Activated CD4-positive, alpha-beta T cell treated with anti-CD3 and anti-CD28 coated beads, Interleukin-2, amount 10 ng/mL, durations not matched to agents 7 days and 5 days (primary cell): ENCODE results near the gene TBX15. TPM values are rescaled to one million over a fixed set of nuclear protein-coding genes. Genes with fewer than 3 reads are reported as not detected.

Experiments
- CTCF ChIA-PET: fragments of 350-600 bp; sonication (Branson Sonifier 250); formaldehyde crosslinking; loops from one replicate; lab custom pipeline; 2021; ENCODE audit warnings: antibody characterized with exemption; lab: Charles Lee
- POLR2A ChIA-PET: fragments of 350-600 bp; sonication (Branson Sonifier 250); formaldehyde crosslinking; loops from one replicate; lab custom pipeline; 2021; ENCODE audit warnings: antibody characterized with exemption; lab: Charles Lee
- DNase-seq: peaks from one replicate; pipeline ENCODE4 v3.0.0-alpha.2; 2020
- H3K27ac Mint-ChIP-seq: one replicate; pipeline ENCODE4 v1.8.0; 2021; ENCODE audit warnings: mild to moderate bottlenecking, moderate library complexity, mixed read lengths
- H3K27me3 Mint-ChIP-seq: one replicate; pipeline ENCODE4 v1.8.0; 2021; ENCODE audit warnings: mixed read lengths
- H3K36me3 Mint-ChIP-seq: one replicate; pipeline ENCODE4 v1.8.0; 2021; ENCODE audit warnings: low read depth, mixed read lengths
- H3K4me1 Mint-ChIP-seq: one replicate; pipeline ENCODE4 v1.8.0; 2021; ENCODE audit warnings: mixed read lengths
- H3K4me3 Mint-ChIP-seq: one replicate; pipeline ENCODE4 v1.8.0; 2021; ENCODE audit warnings: mild to moderate bottlenecking, moderate library complexity, mixed read lengths
- H3K9me3 Mint-ChIP-seq: one replicate; pipeline ENCODE4 v1.8.0; 2021; ENCODE audit warnings: mixed read lengths
- total RNA-seq, 2 experiments: library from RNA; stranded (reverse); gene quantifications; one replicate each; pipeline ENCODE4 v1.2.3, GENCODE V29; 2021

TBX15 gene
- total RNA-seq, 2 experiments from 2014 or later: not detected

DNA sequence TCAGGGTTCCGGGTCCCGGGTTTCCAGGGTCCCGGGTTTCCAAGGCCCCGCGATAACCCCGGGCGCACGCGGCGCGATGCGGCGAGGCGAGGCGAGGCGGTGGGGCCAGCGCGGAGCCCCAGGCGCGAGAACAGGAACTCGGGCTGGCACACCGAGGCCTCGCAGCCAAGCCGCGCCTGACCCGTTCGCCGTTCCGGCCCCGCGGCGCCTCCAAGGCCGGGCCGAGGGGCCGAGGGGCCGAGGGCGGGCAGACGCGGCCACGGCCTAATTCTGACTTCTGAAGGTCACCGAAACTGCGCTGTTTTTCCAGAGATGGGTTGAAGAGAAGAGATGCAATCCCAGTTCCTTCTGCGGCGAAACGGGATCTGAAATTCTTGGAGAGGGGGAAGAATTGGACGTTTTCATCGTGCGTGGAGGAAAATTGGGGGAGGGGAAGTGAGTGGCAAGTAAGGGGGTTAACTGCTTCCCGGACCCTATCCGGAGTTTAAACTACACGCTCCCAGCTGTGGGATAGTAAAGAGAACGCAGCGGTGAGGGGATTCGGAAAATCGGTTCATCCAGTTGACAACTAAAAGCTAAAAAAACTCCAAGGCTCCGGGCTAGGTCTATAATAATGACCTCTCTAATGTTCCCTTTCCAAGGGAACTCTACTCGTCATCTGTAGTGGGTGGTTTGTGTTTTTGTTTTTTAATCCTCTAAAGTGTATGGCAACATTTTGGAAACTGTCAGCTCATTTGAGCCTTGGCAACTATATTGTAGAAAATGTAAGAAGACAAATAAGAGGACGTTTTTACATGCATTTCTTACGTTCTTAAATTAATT lies 8.2 kb downstream of the TBX15 start:
- Mint-ChIP-seq H3K4me1 (peaks cover 9% of the 10 kb centered on the region), H3K27ac (peak overlapping the region; percentile 20), H3K36me3 (peaks cover 8% of the 10 kb centered on the region), H3K27me3 (peaks cover 71% of the 10 kb centered on the region), H3K4me3 (no peak overlapping the region), H3K9me3 (peaks cover 14% of the 10 kb centered on the region)
- ChIA-PET POLR2A (no interaction called here), CTCF (no interaction called here)
- DNase-seq: no peak

GRCh38 chr1:118978914-118979701 lies 9.0 kb downstream of the TBX15 start:
- POLR2A ChIA-PET: no interaction called here
- H3K9me3 Mint-ChIP-seq: peaks cover 14% of the 10 kb centered on the region
- peaks cover 6% of the 10 kb centered on the region for H3K4me1 Mint-ChIP-seq
- H3K27me3 Mint-ChIP-seq: peaks cover 66% of the 10 kb centered on the region
- H3K27ac Mint-ChIP-seq: peak overlapping the region; percentile 66
- peaks cover 8% of the 10 kb centered on the region for H3K36me3 Mint-ChIP-seq
- CTCF ChIA-PET: interaction anchor here (0.7 kb wide), 1 partner anchor 9 kb away, joined by 3 read pairs; no protein-coding TSS in a partner anchor
- DNase-seq: no peak
- H3K4me3 Mint-ChIP-seq: no peak overlapping the region

DNA sequence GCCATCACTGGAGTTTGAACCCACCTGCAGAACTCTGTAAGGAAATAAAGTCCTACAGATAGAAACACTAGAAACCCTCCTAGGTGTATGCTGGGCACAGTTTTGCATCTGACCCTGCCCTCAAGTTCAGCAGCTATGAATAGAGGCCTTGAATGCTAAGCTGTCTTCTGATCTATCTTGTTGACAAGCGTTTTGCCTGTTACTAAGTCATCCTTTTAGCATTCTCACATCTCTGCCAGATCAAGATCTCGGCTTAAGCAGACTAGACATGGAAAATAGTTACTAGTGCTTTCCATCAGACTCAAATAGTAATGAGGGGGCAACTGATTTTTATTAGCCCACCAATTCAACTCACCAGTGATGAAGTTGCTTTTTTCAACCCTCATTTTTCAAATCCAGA lies 10.5 kb downstream of the TBX15 start:
- H3K27me3 Mint-ChIP-seq: peaks cover 51% of the 10 kb centered on the region
- CTCF ChIA-PET: no interaction called here
- H3K36me3 Mint-ChIP-seq: peaks cover 8% of the 10 kb centered on the region
- H3K27ac Mint-ChIP-seq: no peak overlapping the region
- peaks cover 7% of the 10 kb centered on the region for H3K9me3 Mint-ChIP-seq
- H3K4me3 Mint-ChIP-seq: no peak overlapping the region
- H3K4me1 Mint-ChIP-seq: peaks cover 5% of the 10 kb centered on the region
- DNase-seq: no peak
- POLR2A ChIA-PET: no interaction called here

GRCh38 chr1:118974661-118975060 lies 13.5 kb downstream of the TBX15 start:
- H3K4me3 Mint-ChIP-seq: no peak overlapping the region
- H3K4me1 Mint-ChIP-seq: no peaks in the 10 kb centered on the region
- H3K9me3 Mint-ChIP-seq: peaks cover 2% of the 10 kb centered on the region
- H3K36me3 Mint-ChIP-seq: peaks cover 3% of the 10 kb centered on the region
- no peak overlapping the region for H3K27ac Mint-ChIP-seq
- no peak for DNase-seq
- ChIA-PET POLR2A (no interaction called here), CTCF (no interaction called here)
- peaks cover 28% of the 10 kb centered on the region for H3K27me3 Mint-ChIP-seq

- no peaks in the 10 kb centered on the region for H3K9me3 Mint-ChIP-seq
- H3K27ac Mint-ChIP-seq: no peak overlapping the region
- H3K4me3 Mint-ChIP-seq: no peak overlapping the region
- CTCF ChIA-PET: no interaction called here
- POLR2A ChIA-PET: no interaction called here
- H3K27me3 Mint-ChIP-seq: peaks cover 20% of the 10 kb centered on the region
- H3K36me3 Mint-ChIP-seq: no peaks in the 10 kb centered on the region
- H3K4me1 Mint-ChIP-seq: no peaks in the 10 kb centered on the region
- DNase-seq: no peak
Measured at GRCh38 chr1:118973531-118974137, 14.5 kb downstream of the TBX15 start.

DNA sequence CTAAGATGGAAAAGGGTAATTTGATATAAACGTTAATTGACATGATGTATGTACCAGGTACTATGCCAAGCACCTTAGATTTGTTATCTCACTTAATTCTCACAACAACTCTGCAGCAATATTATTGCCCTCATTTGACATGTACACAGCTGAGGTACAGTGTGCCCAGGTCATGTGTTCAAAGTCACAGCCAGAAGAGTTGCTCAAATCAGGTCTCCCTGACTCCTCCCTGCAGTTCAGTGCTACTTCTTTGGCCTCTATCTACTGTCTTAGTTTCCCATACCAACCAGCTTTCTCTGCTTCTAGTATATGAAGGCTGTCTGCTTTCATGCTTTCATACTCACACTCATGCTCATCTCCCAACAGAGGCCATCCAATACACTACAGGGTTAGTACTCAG lies 15.1 kb downstream of the TBX15 start:
- Mint-ChIP-seq H3K4me1 (no peaks in the 10 kb centered on the region), H3K9me3 (no peaks in the 10 kb centered on the region), H3K4me3 (no peak overlapping the region), H3K27ac (no peak overlapping the region), H3K36me3 (no peaks in the 10 kb centered on the region), H3K27me3 (peaks cover 14% of the 10 kb centered on the region)
- ChIA-PET CTCF (no interaction called here), POLR2A (no interaction called here)
- no peak for DNase-seq

DNA sequence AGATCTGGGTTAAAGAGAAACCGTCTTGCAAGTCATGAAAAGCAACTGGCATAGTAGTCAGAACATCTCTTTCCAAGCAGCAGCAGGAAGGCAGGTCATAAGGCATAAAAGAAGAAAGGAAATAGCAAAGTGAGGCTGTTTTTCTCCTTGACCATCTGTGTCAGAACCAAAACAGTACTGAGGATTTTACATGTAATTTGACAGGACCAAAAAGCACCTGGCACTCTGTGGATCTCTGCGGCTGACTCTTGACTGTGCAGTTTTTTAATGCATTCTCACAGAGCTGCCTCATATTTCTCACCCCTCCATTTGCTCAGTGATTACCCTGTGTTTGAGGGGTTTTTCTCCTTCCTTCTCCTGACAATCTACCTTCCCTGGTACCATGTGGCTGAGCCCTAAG lies 17.7 kb downstream of the TBX15 start:
- Mint-ChIP-seq H3K4me3 (no peak overlapping the region), H3K9me3 (no peaks in the 10 kb centered on the region), H3K27me3 (peaks cover 3% of the 10 kb centered on the region), H3K4me1 (no peaks in the 10 kb centered on the region), H3K36me3 (no peaks in the 10 kb centered on the region), H3K27ac (no peak overlapping the region)
- ChIA-PET POLR2A (no interaction called here), CTCF (no interaction called here)
- no peak for DNase-seq

GRCh38 chr1:118963456-118964430 lies 24.4 kb downstream of the TBX15 start:
- no peak overlapping the region for H3K27ac Mint-ChIP-seq
- no peaks in the 10 kb centered on the region for H3K36me3 Mint-ChIP-seq
- DNase-seq: no peak
- H3K9me3 Mint-ChIP-seq: no peaks in the 10 kb centered on the region
- ChIA-PET POLR2A (no interaction called here), CTCF (no interaction called here)
- H3K27me3 Mint-ChIP-seq: no peaks in the 10 kb centered on the region
- H3K4me3 Mint-ChIP-seq: no peak overlapping the region
- no peaks in the 10 kb centered on the region for H3K4me1 Mint-ChIP-seq

GRCh38 chr1:118963138-118963455 lies 25.0 kb downstream of the TBX15 start:
- no peak overlapping the region for H3K4me3 Mint-ChIP-seq
- no peaks in the 10 kb centered on the region for H3K9me3 Mint-ChIP-seq
- H3K27ac Mint-ChIP-seq: no peak overlapping the region
- H3K4me1 Mint-ChIP-seq: no peaks in the 10 kb centered on the region
- ChIA-PET CTCF (no interaction called here), POLR2A (no interaction called here)
- H3K27me3 Mint-ChIP-seq: no peaks in the 10 kb centered on the region
- H3K36me3 Mint-ChIP-seq: no peaks in the 10 kb centered on the region
- DNase-seq: no peak

DNA sequence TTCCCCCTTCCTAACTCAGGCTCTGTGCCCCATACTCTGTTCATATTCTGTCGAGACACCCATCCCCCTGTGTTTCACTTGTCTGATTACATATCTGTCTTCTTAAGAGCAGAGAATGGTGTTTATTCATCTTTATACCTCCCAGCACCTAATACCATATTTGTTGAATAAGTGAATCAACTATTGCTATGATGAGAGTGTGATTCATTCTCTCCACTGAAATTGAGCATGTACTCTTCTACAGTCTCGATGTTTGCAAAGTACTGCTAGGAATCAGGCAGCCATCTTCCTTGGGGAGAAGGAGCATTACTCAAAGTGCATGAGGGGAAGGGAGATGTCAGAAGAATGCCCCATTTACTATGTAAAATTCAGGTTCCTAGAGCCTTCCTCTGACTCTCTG lies 27.0 kb downstream of the TBX15 start:
- no peaks in the 10 kb centered on the region for H3K4me1 Mint-ChIP-seq
- ChIA-PET CTCF (no interaction called here), POLR2A (no interaction called here)
- DNase-seq: no peak
- no peaks in the 10 kb centered on the region for H3K9me3 Mint-ChIP-seq
- no peaks in the 10 kb centered on the region for H3K36me3 Mint-ChIP-seq
- no peak overlapping the region for H3K27ac Mint-ChIP-seq
- no peak overlapping the region for H3K4me3 Mint-ChIP-seq
- H3K27me3 Mint-ChIP-seq: no peaks in the 10 kb centered on the region

GRCh38 chr1:118960567-118961136 lies 27.5 kb downstream of the TBX15 start:
- H3K36me3 Mint-ChIP-seq: no peaks in the 10 kb centered on the region
- H3K4me1 Mint-ChIP-seq: no peaks in the 10 kb centered on the region
- POLR2A ChIA-PET: no interaction called here
- H3K9me3 Mint-ChIP-seq: no peaks in the 10 kb centered on the region
- DNase-seq: no peak
- no peak overlapping the region for H3K27ac Mint-ChIP-seq
- no peaks in the 10 kb centered on the region for H3K27me3 Mint-ChIP-seq
- CTCF ChIA-PET: no interaction called here
- no peak overlapping the region for H3K4me3 Mint-ChIP-seq

DNA sequence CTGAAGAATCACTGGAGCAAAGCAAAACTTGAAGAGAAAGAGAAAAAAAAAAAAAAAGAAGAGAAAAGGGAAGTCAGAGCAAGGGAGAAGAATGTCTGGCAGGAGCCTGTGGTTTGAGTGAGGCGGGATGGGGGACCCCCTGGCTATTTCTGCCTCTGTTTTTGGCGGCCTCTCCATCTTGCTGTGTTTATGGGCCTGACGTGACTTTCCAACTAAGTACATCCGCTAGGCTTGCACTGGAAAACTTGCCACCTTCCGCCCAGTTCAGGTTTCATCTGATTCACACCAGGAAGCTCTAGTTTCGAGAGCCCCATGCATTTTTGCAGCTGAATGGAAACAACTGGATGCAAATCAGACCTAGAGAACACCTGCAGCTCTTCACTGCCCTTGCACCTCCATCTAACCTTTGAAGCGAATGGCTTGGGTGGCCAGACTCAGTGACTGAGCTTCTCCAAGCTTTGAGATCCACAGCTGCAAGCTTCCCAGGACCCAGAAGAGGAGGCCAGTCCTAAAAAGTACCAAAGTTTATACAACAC lies 28.0 kb downstream of the TBX15 start:
- no peaks in the 10 kb centered on the region for H3K4me1 Mint-ChIP-seq
- no peaks in the 10 kb centered on the region for H3K36me3 Mint-ChIP-seq
- ChIA-PET CTCF (no interaction called here), POLR2A (no interaction called here)
- no peak for DNase-seq
- no peak overlapping the region for H3K27ac Mint-ChIP-seq
- no peaks in the 10 kb centered on the region for H3K9me3 Mint-ChIP-seq
- no peaks in the 10 kb centered on the region for H3K27me3 Mint-ChIP-seq
- H3K4me3 Mint-ChIP-seq: no peak overlapping the region
